ENCODE measurements around the gene COMMD3. TPM values are rescaled to one million over a fixed set of nuclear protein-coding genes. Genes with fewer than 3 reads are reported as not detected.

The COMMD3 gene
- total RNA-seq, 6 experiments from 2014 or later, result 23.2 to 39.0 (median 32.0) TPM

DNA sequence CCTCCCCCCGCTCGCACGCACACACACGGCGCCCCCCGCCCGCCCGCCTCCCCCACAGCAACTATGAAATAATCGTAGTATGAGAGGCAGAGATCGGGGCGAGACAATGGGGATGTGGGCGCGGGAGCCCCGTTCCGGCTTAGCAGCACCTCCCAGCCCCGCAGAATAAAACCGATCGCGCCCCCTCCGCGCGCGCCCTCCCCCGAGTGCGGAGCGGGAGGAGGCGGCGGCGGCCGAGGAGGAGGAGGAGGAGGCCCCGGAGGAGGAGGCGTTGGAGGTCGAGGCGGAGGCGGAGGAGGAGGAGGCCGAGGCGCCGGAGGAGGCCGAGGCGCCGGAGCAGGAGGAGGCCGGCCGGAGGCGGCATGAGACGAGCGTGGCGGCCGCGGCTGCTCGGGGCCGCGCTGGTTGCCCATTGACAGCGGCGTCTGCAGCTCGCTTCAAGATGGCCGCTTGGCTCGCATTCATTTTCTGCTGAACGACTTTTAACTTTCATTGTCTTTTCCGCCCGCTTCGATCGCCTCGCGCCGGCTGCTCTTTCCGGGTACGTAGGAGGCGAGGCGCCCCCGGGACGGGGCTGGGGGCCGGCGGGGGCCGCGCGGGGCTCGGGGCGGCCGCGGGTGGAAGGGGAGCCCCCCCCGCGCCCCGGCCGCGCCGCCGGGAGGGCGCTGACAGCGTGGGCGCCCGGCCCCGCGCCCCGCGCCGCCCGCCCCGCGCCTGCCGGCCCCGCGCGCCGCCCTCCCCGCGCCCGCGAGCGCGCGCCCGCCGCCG lies 5.2 kb downstream of the COMMD3 start:
- DNase-seq (peak; percentile 65 to 82 (median 72)), ATAC-seq (peak; percentile 15 to 49 (median 42))
- Histone ChIP-seq H3K27ac (peak overlapping the region; percentile 89 to 91 (median 90)), H3K4me1 (peaks cover 0 to 45% (median 3%) of the 10 kb centered on the region in 4 donors), H3K27me3 (no peaks in the 10 kb centered on the region), H3K36me3 (no peaks in the 10 kb centered on the region), H3K9me3 (no peaks in the 10 kb centered on the region), H3K4me3 (peak overlapping the region; percentile 77 to 86 (median 80))
- peak; percentile 59 for TF ChIP-seq POLR2A (IDR thresholded peaks at IDR 0.05)
- TF ChIP-seq, protein P1, sequence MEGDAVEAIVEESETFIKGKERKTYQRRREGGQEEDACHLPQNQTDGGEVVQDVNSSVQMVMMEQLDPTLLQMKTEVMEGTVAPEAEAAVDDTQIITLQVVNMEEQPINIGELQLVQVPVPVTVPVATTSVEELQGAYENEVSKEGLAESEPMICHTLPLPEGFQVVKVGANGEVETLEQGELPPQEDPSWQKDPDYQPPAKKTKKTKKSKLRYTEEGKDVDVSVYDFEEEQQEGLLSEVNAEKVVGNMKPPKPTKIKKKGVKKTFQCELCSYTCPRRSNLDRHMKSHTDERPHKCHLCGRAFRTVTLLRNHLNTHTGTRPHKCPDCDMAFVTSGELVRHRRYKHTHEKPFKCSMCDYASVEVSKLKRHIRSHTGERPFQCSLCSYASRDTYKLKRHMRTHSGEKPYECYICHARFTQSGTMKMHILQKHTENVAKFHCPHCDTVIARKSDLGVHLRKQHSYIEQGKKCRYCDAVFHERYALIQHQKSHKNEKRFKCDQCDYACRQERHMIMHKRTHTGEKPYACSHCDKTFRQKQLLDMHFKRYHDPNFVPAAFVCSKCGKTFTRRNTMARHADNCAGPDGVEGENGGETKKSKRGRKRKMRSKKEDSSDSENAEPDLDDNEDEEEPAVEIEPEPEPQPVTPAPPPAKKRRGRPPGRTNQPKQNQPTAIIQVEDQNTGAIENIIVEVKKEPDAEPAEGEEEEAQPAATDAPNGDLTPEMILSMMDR (IDR thresholded peaks at IDR 0.05), result no peak
- WGBS (ENCODE audit: insufficient coverage, low coverage, low lambda C conversion rate, missing lambda C conversion rate), result 0% methylated on average over 36 of the region's 114 CpGs
- intact Hi-C loops (cut with DNase I), result no loop called here

DNA sequence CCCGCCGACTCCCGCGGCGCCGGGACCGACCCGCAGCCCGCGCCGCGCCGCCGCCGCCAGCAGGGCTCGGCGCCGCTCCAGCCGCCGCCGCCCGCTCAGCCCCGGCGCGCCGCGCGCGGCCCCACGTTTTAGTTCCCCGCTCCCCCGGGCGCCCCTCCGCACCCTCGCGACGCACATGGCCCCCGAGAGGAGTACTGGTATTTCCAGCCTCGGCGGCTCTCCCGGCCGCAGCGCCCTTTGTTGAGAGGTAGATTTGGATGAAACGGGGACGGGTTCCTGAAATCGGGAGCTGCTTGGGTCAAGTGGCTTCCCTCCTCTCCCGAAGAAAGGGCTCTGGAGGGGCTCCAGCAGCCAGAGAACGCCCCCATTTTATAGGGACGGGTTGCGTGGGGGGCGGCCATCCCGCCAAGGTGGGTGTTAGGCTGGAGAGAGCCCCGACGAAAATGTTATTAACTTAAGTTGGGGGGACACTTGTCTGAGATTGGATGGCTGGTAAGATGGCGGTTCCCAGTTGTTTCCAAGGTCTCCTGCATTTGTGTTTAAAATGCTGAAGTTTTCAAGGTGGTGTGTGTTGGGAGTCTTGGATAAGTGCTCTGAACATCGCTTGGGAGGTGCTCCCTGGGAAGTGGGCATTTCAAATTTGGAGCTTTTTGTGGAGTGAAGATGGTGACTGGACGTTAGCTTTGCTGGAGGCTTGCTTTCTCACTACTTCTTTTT lies 5.9 kb downstream of the COMMD3 start:
- peak in 2 of 3 donors; percentile 30 to 53 for DNase-seq
- intact Hi-C loops (cut with DNase I), result no loop called here
- no peak overlapping the region for H3K27ac ChIP-seq

DNA sequence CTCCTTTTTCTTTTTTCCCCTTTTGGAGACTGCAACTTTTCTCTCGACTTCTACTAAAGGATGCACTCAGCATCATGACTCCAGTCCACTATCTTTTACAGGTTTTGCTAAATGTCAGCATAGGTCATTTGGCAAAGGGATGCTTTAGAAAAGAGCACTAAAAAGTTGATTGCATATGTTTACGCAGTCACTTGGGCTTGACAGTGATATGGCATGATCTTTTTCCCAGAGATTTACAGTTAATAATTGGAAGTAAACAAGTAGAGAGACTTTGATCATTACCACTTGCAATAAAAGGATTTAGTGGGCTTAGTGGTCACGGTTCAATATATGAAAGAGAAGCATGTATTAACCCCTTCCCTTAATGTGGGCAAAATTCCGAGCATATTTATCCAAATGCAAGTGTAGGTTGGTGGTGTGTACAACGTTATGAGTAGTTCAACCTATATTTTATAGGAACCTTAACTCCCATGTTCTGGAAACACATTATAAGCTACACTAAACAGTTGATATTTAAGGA lies 6.5 kb downstream of the COMMD3 start:
- H3K36me3 ChIP-seq, result peaks cover 0 to 4% (median under 1%) of the 10 kb centered on the region in 4 donors
- TF ChIP-seq, protein P1 (IDR thresholded peaks at IDR 0.05), result no peak
- TF ChIP-seq POLR2A (IDR thresholded peaks at IDR 0.05), result no peak
- no peak for DNase-seq
- H3K27me3 ChIP-seq, result no peaks in the 10 kb centered on the region
- no peak overlapping the region for H3K27ac ChIP-seq
- no peaks in the 10 kb centered on the region for H3K9me3 ChIP-seq
- WGBS (ENCODE audit: insufficient coverage, low coverage, low lambda C conversion rate, missing lambda C conversion rate), result 56% methylated on average over 5 of the region's 5 CpGs
- intact Hi-C loops (cut with DNase I), result no loop called here
- peak overlapping the region; percentile 60 to 65 (median 62) for H3K4me3 ChIP-seq
- H3K4me1 ChIP-seq, result peaks cover 0 to 36% (median 0%) of the 10 kb centered on the region in 4 donors
- ATAC-seq, result no peak

More for the DNA sequence above, 5.9 kb downstream of the COMMD3 start:
- TF ChIP-seq, protein P1 (IDR thresholded peaks at IDR 0.05), result no peak
- no peak for TF ChIP-seq POLR2A (IDR thresholded peaks at IDR 0.05)
- H3K36me3 ChIP-seq, result no peaks in the 10 kb centered on the region
- no peaks in the 10 kb centered on the region for H3K27me3 ChIP-seq
- peak in 1 of 4 donors; percentile 0 for ATAC-seq
- peaks cover 0 to 43% (median 3%) of the 10 kb centered on the region in 4 donors for H3K4me1 ChIP-seq
- peak overlapping the region; percentile 60 to 65 (median 62) for H3K4me3 ChIP-seq
- no peaks in the 10 kb centered on the region for H3K9me3 ChIP-seq
- WGBS (ENCODE audit: insufficient coverage, low coverage, low lambda C conversion rate, missing lambda C conversion rate), result under 1% methylated on average over 11 of the region's 57 CpGs

DNA sequence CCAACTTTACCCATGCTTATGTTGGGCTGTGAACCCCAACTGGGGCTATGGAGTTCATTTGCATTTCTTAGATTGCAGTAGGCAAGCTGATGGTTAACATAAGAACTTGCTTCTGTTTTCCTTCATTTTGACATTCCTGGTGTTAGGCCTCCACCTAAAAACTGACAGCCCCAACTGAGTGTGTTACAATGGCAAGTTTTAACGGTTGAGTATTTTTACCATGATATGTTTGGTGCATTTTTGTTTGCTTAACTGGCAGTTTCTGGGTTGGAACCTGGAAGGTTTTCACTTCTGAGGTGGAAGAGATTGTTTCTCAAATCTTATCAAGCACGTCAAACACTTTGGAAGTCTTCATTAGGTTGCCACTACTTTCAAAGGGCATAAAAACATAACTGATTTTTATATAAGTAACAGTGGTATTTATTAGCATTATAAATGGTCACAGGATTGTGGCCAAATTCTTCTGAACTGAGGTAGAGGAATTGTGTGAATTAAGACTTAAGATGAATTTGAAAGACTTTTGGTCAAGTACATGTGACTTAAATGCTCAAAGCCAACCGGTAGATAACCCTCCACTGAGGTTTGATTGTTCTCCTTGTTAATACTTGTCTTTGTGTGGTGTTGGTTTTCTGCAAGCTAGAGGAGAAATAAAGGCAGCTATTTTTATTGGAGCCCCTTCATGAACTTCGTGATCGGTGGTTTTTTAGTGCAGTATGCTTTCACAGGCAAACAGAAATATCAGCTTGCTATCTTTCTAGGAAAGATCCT lies 7.5 kb downstream of the COMMD3 start:
- H3K4me1 ChIP-seq, result peaks cover 0 to 35% (median 0%) of the 10 kb centered on the region in 4 donors
- intact Hi-C loops (cut with DNase I), result no loop called here
- no peak for DNase-seq

More for the DNA sequence above, 7.5 kb downstream of the COMMD3 start:
- no peak for ATAC-seq
- no peak overlapping the region for H3K4me3 ChIP-seq
- no peaks in the 10 kb centered on the region for H3K27me3 ChIP-seq
- H3K27ac ChIP-seq, result no peak overlapping the region
- no peak for TF ChIP-seq POLR2A (IDR thresholded peaks at IDR 0.05)
- H3K9me3 ChIP-seq, result no peaks in the 10 kb centered on the region
- 64% methylated on average over 5 of the region's 5 CpGs for WGBS (ENCODE audit: insufficient coverage, low coverage, low lambda C conversion rate, missing lambda C conversion rate)
- H3K36me3 ChIP-seq, result peaks cover 0 to 7% (median 3%) of the 10 kb centered on the region in 4 donors

Measured in right lobe of liver (tissue), 6 donors.